ENCODE results near the gene MAP3K7CL. TPM values are rescaled to one million over a fixed set of nuclear protein-coding genes. Genes with fewer than 3 reads are reported as not detected.

Gene MAP3K7CL
- total RNA-seq, 2 donors from 2014 or later: 1.3 TPM; not detected in 1

GRCh38 chr21:29211205-29211604 is 80.8 kb downstream of the MAP3K7CL start:
- no peaks in the 10 kb centered on the region for H3K27me3 Mint-ChIP-seq (ENCODE audit: insufficient read depth)
- no peak for TF ChIP-seq CTCF (conservative IDR thresholded peaks at IDR 0.05)
- Histone ChIP-seq H3K36me3 (ENCODE audit: control insufficient read depth, insufficient read depth, low read length) (no peaks in the 10 kb centered on the region), H3K4me3 (ENCODE audit: low read length) (no peak overlapping the region), H3K27me3 (ENCODE audit: control insufficient read depth, insufficient read depth, low read length, poor library complexity, severe bottlenecking) (no peaks in the 10 kb centered on the region), H3K9me3 (ENCODE audit: control insufficient read depth, low read length) (no peaks in the 10 kb centered on the region), H3K4me1 (ENCODE audit: control insufficient read depth, insufficient read depth, low read length) (no peaks in the 10 kb centered on the region), H3K27ac (ENCODE audit: low read depth, low read length) (no peak overlapping the region), H3K9ac (ENCODE audit: extremely low read depth, low read length, poor library complexity, severe bottlenecking) (no peak overlapping the region)
- no peaks in the 10 kb centered on the region for H3K4me1 Mint-ChIP-seq
- no peaks in the 10 kb centered on the region for H3K9me3 Mint-ChIP-seq
- no peak overlapping the region for H3K27ac Mint-ChIP-seq
- DNase-seq: no peak
- no peak overlapping the region for H3K4me3 Mint-ChIP-seq
- H3K36me3 Mint-ChIP-seq (ENCODE audit: low read depth): no peaks in the 10 kb centered on the region

- no peaks in the 10 kb centered on the region for H3K4me1 Mint-ChIP-seq
- TF ChIP-seq CTCF (conservative IDR thresholded peaks at IDR 0.05): no peak
- no peak overlapping the region for H3K27ac Mint-ChIP-seq
- H3K27me3 Mint-ChIP-seq (ENCODE audit: insufficient read depth): no peaks in the 10 kb centered on the region
- no peaks in the 10 kb centered on the region for H3K9me3 Mint-ChIP-seq
- Histone ChIP-seq H3K4me3 (ENCODE audit: low read length) (no peak overlapping the region), H3K4me1 (ENCODE audit: control insufficient read depth, insufficient read depth, low read length) (no peaks in the 10 kb centered on the region), H3K27ac (ENCODE audit: low read depth, low read length) (no peak overlapping the region), H3K27me3 (ENCODE audit: control insufficient read depth, insufficient read depth, low read length, poor library complexity, severe bottlenecking) (no peaks in the 10 kb centered on the region), H3K36me3 (ENCODE audit: control insufficient read depth, insufficient read depth, low read length) (no peaks in the 10 kb centered on the region), H3K9ac (ENCODE audit: extremely low read depth, low read length, poor library complexity, severe bottlenecking) (no peak overlapping the region), H3K9me3 (ENCODE audit: control insufficient read depth, low read length) (no peaks in the 10 kb centered on the region)
- no peak overlapping the region for H3K4me3 Mint-ChIP-seq
- no peak for DNase-seq
- WGBS, 2 experiments (ENCODE audit: insufficient coverage in 1 of 2, insufficient read length in 1 of 2): 89% methylated on average over 7 of the region's 7 CpGs; no CpG with 5 or more reads in 1 of the 2 experiments
- no peaks in the 10 kb centered on the region for H3K36me3 Mint-ChIP-seq (ENCODE audit: low read depth)
Observed at GRCh38 chr21:29212446-29212845, 82.0 kb downstream of the MAP3K7CL start.

- H3K27me3 Mint-ChIP-seq (ENCODE audit: insufficient read depth): no peaks in the 10 kb centered on the region
- H3K9me3 Mint-ChIP-seq: no peaks in the 10 kb centered on the region
- H3K36me3 ChIP-seq (ENCODE audit: control insufficient read depth, insufficient read depth, low read length): no peaks in the 10 kb centered on the region
- no peak for DNase-seq
- H3K27ac Mint-ChIP-seq: no peak overlapping the region
- no peak overlapping the region for H3K4me3 ChIP-seq (ENCODE audit: low read length)
- H3K9me3 ChIP-seq (ENCODE audit: control insufficient read depth, low read length): no peaks in the 10 kb centered on the region
- no peaks in the 10 kb centered on the region for H3K36me3 Mint-ChIP-seq (ENCODE audit: low read depth)
- TF ChIP-seq CTCF (conservative IDR thresholded peaks at IDR 0.05): no peak
- no peak overlapping the region for H3K4me3 Mint-ChIP-seq
- H3K27ac ChIP-seq (ENCODE audit: low read depth, low read length): no peak overlapping the region
- H3K4me1 Mint-ChIP-seq: no peaks in the 10 kb centered on the region
- no peaks in the 10 kb centered on the region for H3K4me1 ChIP-seq (ENCODE audit: control insufficient read depth, insufficient read depth, low read length)
- WGBS, 2 experiments (ENCODE audit: insufficient coverage in 1 of 2, insufficient read length in 1 of 2): 71 to 86% methylated on average over 1 to 2 of the region's 2 CpGs
- H3K9ac ChIP-seq (ENCODE audit: extremely low read depth, low read length, poor library complexity, severe bottlenecking): no peak overlapping the region
- H3K27me3 ChIP-seq (ENCODE audit: control insufficient read depth, insufficient read depth, low read length, poor library complexity, severe bottlenecking): no peaks in the 10 kb centered on the region
Observed at GRCh38 chr21:29213513-29214385, 83.3 kb downstream of the MAP3K7CL start.

Data from endodermal cell (in vitro differentiated cells).